Heart left ventricle (tissue), 13 donors: ENCODE results near the gene AGA.

ENCODE experiments used
- CTCF ChIP-seq, 12 donors: fragments of 200-600 bp; sonication (generic) in 4 of 12; IDR thresholded peaks; one replicate each; pipeline versions ENCODE4 v1.5.0 to v1.8.0; 2018 to 2022; ENCODE audit warnings: antibody characterized with exemption in 12 of 12, mild to moderate bottlenecking in 5 of 12
- POLR2A ChIP-seq, 2 donors: fragments of 450-650 bp; IDR thresholded peaks; one replicate each; pipeline ENCODE4 v1.6.1; 2017; ENCODE audit warnings: antibody characterized with exemption in 2 of 2, mild to moderate bottlenecking in 2 of 2, moderate library complexity in 2 of 2
- donor health status: ischemic (EF 13 %, LVEDD 7.1; RV severe dilation, severe dysfunction).
- donor health status: DM: no; HTN: yes; CAD: no.
- donor health status: DM: no; HTN: no; CAD: no.
- donor health status: ischemic (EF 25% LVEDD 6.9; RV normal size, moderate dysfunction).
- donor health status: ischemic (EF 25% LVEDD 5.7; RV mildly dilated, moderate dysfunction).
- donor health status: ischemic (EF 35%, LVEDD 5.7; RV mildly dilated, moderate dysfunction).
- donor health status: nonischemic (EF 11% LVEDD 7.7; RV severe dilation, severe dysfunction).
- donor health status: DM: yes; HTN: yes; CAD: no.
- donor health status: PGD.
- donor health status: ischemic (EF 29% LVEDD 5.4; RV normal size, mild dysfunction).
- donor health status: nonischemic (EF 23%, LVEDD 6.1; RV moderate dilation, normal function).

DNA sequence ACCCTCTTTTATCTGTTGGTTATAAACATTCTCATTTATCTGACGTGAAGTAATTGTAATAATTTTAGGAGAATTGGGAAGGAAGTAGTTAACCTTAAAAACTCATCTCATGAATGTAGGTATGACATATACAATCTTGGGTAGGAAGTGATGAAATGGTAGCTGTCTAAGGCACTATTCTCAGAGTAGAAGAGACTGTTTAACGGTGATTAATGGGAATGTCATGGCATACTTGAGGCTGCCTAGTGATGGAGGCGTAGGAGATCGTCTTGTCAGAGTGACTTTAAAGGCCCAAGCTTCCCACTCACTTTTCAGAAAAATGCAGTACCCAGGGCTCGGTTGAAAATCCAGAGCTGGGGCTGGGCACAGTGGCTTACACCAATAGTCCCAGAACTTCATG is 19.4 kb upstream of the AGA start:
- TF ChIP-seq CTCF (IDR thresholded peaks at IDR 0.05): no peak
- TF ChIP-seq POLR2A (IDR thresholded peaks at IDR 0.05): no peak
